Activated CD4-positive, CD25-positive, alpha-beta regulatory T cell treated with anti-CD3 and anti-CD28 coated beads, Interleukin-2, amount 50 U/mL, for 16 hours (primary cell): ENCODE results near the gene PIGO.

Experiments used
- DNase-seq: peaks from one replicate; pipeline ENCODE4 v3.0.0-alpha.2; 2020; ENCODE audit warnings: low read depth, low spot score

Gene PIGO

GRCh38 chr9:35096035-35096849, at the start of gene PIGO:
Gene PIGO, minus strand, starts transcription at chr9:35096591. Its CDS starts 1,026 bp downstream, at chr9:35095565.
- DNase-seq: peak; percentile 74

GRCh38 chr9:35142037-35142436, 45.6 kb upstream of the PIGO start:
- no peak for DNase-seq

GRCh38 chr9:35140093-35140492, 43.7 kb upstream of the PIGO start:
- no peak for DNase-seq

DNA sequence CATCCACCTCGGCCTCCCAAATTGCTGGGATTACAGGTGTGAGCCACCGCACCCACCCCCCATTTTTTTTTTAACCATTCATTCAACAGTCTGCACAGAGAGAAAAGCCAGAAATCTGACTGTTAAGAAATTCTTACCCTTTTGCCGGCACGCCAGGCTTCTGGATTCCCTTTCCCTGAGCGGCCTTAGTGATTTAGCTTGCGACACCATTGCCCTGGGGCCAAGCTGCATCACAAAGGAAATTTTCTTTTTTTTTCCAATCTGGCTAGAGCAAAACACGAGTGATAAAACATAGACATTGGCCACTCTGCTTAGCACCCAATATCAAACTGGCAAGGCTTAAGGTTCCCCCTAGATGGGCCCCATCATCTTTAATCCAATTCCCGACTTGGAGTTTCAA, 40.5 kb upstream of the PIGO start:
- DNase-seq: no peak

DNA sequence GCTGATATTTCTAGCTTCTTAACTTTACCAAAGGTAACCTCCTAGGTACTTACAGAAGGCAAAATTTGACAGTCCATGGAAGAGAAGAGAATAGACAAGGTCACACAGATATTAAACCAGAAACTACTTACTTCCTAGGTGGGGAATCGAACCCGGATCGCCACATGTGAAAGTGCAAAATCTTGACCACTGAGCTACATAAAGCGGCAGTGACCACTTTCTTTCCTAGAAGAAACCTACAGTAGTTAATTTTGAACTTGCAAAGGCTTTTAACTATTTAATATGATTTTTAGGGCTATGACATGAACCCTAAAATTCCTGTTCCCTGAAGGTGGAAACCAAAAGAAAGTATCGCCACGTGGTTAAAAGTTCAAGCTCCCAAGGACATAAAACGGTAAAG, 39.6 kb upstream of the PIGO start:
- DNase-seq: no peak

GRCh38 chr9:35134920-35135319, 38.5 kb upstream of the PIGO start:
- DNase-seq: no peak

DNA sequence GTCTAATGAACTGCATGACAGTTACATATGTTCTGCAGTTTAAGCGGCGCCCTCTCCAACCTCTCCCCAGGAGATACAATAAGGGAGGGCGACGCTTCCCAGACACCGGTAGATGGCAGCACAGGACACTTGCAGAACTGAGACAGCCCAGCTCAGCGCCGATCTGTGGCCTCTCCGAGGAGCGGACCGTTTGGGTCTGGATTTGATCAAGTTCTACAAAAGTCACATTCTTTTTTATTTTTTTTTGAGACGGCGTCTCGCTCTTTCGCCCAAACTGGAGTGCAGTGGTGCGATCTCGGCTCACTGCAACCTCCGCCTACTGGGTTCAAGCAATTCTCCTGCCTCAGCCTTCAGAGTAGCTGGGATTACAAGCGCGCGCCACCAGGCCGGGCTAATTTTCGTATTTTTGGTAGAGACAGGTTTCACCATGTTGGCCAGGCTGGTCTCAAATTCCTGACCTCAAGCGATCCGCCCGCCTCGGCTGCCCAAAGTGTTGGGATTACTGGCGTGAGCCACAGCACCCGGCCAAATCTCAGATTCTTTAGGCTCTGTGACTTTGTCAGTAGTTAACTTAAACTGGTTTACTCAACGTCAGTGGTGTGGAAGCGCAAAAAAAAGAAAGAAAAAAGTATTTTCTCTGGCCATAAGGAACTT, 20.6 kb upstream of the PIGO start:
- peak; percentile 81 for DNase-seq

DNA sequence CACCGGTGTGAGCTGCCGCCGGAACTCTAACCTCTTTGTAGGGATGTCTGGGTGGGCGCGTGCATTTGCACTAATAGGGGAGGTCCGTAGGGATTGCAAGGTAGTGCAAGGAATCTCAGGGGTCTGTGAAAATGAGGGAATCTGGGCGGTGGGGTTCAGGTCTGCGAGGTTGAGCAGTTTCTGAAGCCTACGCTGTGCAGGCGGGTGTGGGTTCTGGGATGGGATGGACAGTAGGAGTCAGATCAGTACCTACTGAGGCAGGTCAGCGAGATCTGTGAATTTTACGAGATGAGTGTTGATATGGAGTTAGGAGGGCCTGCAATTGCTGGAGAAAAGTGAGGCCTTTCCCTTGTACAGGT, 20.1 kb upstream of the PIGO start:
- DNase-seq: no peak

GRCh38 chr9:35115680-35116538, 19.5 kb upstream of the PIGO start, which contains the start of gene ATOSB:
Gene ATOSB, minus strand, starts transcription at chr9:35115862. Its CDS starts 7,588 bp downstream, at chr9:35108274.
- DNase-seq: peak; percentile 86

- no peak for DNase-seq
These were observed 18.6 kb upstream of the PIGO start for GRCh38 chr9:35114840-35115628.

- peak; percentile 34 for DNase-seq
These were observed 17.9 kb upstream of the PIGO start for GRCh38 chr9:35114113-35114839.

GRCh38 chr9:35112257-35113020, 16.0 kb upstream of the PIGO start:
- DNase-seq: no peak

DNA sequence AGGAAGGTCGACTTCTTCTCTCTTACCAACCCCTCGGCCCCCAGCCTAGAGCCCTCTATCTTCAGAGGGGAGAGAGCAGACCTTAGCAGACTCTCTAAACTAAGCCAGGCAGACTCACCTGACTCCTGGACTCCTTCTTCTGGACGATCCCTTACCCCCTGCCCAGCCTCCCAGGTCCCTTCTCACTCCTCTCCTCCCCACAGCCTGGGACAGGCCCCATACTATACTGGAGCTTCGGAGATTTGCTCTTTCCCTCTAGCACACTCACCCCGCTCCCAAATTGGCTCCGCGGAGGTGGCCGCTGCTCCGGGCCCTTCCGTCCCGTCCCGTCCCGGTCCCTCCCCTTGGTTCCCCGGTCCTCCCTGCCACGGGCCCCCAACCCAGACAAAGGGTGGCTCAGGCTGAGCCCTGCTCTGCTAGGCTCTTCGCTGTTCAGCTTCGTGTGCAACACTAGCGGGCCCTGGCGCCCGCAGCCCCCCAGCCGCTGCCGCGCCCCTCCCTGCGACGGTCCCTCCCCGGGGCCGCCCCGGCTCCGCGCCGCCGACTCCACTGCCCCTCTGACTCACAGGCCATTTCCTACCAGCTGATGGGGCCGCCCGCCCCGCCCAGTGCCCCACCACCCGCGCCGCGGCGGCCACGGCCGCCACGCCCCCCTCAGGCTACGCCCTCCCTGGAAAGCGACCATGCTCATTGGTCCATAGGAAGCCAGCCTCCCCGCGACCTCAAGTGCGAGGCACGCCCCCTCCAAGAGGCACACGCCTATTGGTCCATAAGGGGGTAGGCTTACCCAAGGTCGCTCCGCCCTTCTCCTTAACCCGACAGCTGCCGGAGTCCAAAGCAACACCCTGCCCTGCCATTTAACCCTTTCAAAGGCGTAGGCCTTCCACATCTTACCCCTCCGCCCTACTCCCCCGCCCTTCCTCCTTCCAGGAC, 14.9 kb upstream of the PIGO start:
- peak; percentile 92 for DNase-seq

- DNase-seq: no peak
These were observed 14.0 kb upstream of the PIGO start for GRCh38 chr9:35110327-35110761.

GRCh38 chr9:35108946-35109575, 12.7 kb upstream of the PIGO start:
- DNase-seq: no peak

GRCh38 chr9:35108461-35108860, 12.1 kb upstream of the PIGO start:
- DNase-seq: no peak

DNA sequence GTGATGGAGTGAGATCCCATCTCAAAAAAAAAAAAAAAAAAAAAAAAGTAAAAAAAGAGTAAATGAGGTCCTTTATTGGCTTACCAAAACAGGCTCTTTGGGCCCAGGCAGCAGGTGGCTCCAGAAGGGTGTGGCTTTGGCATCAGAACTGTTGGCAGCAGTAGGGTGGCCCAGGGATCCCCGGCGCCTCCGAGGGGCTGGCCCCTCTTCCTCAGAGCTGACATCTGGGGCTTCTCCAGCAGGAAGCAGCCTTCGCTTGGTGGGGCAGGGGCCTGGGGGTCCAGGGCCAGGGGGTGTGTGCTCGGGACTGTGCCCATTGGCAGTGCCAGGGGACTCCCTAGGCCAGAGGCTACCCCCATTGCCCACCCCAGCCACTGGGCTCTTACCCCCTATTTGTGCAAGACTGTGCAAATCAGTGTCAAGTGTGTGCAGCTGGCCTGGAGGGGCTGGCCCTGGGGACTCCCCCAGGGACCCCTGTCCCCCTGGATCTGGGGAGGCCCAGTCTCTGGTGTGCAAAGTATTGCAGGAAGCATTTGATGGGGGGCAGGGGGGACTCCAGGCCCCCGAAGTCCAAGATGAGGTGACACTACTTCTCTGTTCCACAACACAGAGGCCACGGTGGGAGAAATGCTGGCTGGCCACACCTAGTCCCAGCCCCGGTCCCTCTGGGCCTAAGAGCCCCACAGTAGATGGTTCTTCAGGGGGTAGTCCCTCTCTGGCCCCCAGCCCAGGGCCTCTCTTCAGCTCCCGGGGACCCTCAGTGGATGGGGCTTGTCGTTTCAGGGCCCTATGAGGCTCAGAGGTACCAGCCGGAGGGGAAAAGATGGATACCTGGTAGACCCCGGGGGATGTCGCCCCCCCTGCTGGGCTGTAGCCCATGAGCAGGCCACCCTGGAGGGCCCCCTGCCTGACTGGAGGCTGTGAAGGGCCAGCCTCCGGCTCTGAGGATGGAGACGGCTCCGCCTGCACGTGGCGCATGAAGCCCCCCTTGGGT, 11.2 kb upstream of the PIGO start:
- DNase-seq: no peak
